ENCODE results near the gene CFAP251.

- TF ChIP-seq ELK1 (IDR thresholded peaks at IDR 0.05; ENCODE audit: low read depth, low read length) (no peak), REST (IDR thresholded peaks at IDR 0.05) (no peak), POLR2A (IDR thresholded peaks at IDR 0.05; ENCODE audit: low read length) (no peak), EP300 (IDR thresholded peaks at IDR 0.05) (no peak), CBX2 (IDR thresholded peaks at IDR 0.05; ENCODE audit: borderline replicate concordance, low read depth) (no peak), NPAS2 (CRISPR knock-in tag; IDR thresholded peaks at IDR 0.05; ENCODE audit: borderline replicate concordance) (no peak), CEBPB (IDR thresholded peaks at IDR 0.05) (no peak), MAFK (IDR thresholded peaks at IDR 0.05; ENCODE audit: partially characterized antibody) (no peak)
- TF ChIP-seq, protein P1, sequence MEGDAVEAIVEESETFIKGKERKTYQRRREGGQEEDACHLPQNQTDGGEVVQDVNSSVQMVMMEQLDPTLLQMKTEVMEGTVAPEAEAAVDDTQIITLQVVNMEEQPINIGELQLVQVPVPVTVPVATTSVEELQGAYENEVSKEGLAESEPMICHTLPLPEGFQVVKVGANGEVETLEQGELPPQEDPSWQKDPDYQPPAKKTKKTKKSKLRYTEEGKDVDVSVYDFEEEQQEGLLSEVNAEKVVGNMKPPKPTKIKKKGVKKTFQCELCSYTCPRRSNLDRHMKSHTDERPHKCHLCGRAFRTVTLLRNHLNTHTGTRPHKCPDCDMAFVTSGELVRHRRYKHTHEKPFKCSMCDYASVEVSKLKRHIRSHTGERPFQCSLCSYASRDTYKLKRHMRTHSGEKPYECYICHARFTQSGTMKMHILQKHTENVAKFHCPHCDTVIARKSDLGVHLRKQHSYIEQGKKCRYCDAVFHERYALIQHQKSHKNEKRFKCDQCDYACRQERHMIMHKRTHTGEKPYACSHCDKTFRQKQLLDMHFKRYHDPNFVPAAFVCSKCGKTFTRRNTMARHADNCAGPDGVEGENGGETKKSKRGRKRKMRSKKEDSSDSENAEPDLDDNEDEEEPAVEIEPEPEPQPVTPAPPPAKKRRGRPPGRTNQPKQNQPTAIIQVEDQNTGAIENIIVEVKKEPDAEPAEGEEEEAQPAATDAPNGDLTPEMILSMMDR (IDR thresholded peaks at IDR 0.05) = no peak
- TF ChIP-seq, protein P2, sequence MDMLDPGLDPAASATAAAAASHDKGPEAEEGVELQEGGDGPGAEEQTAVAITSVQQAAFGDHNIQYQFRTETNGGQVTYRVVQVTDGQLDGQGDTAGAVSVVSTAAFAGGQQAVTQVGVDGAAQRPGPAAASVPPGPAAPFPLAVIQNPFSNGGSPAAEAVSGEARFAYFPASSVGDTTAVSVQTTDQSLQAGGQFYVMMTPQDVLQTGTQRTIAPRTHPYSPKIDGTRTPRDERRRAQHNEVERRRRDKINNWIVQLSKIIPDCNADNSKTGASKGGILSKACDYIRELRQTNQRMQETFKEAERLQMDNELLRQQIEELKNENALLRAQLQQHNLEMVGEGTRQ (IDR thresholded peaks at IDR 0.05) = no peak
- TF ChIP-seq, protein P3, sequence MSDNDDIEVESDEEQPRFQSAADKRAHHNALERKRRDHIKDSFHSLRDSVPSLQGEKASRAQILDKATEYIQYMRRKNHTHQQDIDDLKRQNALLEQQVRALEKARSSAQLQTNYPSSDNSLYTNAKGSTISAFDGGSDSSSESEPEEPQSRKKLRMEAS (IDR thresholded peaks at IDR 0.05) = no peak
These were observed 77.9 kb downstream of the CFAP251 start for GRCh38 chr12:121996050-121996944.

All from A549 (cell line).